GM21717 (cell line): ENCODE data around the gene OR5D14.

Source experiments
- ATAC-seq: cut with Tn5 transposase; IDR thresholded peaks from one replicate; pipeline ENCODE4 v1.9.1; 2021; ENCODE audit warnings: mild to moderate bottlenecking, moderate library complexity; ENCODE audit not compliant: unreplicated experiment

Gene OR5D14

GRCh38 chr11:55795256-55795655 is at the start of gene OR5D14:
OR5D14 (plus strand) TSS chr11:55795556; CDS start chr11:55795556, 0 bp downstream.
- no peak for ATAC-seq

GRCh38 chr11:55773138-55773537 is 22.2 kb upstream of the OR5D14 start, which contains the start of gene OR5D13:
OR5D13 (plus strand) TSS chr11:55773438; CDS start chr11:55773438, 0 bp downstream.
- no peak for ATAC-seq

GRCh38 chr11:55791606-55792005 is 3.8 kb upstream of the OR5D14 start:
- ATAC-seq, result no peak

DNA sequence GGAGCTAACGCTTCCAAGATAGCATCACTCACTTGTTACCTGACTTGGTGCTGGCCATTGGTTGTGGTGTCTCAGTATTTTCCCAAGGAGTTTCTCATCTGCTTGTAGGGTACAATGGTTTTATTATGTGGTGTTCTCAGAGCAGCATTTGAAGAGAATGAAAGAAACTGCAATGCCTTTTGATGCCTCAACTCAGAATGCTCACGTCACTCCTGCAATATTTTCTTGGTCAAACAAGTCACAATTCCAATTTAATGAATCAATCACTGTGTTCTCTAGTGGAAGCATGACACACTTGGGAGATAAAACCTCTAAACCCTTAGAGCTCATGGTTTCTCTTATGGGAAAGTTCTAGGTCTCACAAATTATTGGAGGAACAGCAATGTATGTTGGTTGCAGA is 2.0 kb upstream of the OR5D14 start:
- ATAC-seq, result no peak

- no peak for ATAC-seq
Observed at GRCh38 chr11:55806248-55806647, 10.9 kb downstream of the OR5D14 start.

DNA sequence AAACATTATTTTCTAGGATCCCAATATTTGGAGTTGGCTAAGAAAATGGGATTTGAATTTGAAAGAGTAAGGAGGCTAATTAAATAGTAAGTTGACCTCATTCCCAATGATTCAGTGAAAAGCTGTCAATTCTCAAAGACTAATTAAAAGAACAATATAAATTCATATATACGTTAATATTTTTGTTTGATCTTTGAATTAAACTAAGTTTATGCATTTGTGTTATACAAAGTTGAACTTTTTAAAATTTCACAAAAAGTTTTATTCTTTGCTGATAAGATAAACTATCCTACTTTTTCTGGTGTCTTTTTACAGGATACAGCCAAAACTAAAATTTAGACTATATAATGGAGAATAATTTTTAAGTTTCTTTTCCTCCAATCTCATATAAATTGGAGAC is 15.7 kb downstream of the OR5D14 start, which contains the start of gene OR5L1:
OR5L1 (plus strand) TSS at position 301 of the 400 bp plus-strand sequence. CDS start 100 bp downstream, outside the sequence.
- no peak for ATAC-seq

- no peak for ATAC-seq
Observed at GRCh38 chr11:55819330-55819729, 24.0 kb downstream of the OR5D14 start, which contains the start of gene OR5D18. OR5D18 (plus strand) TSS chr11:55819630; CDS start chr11:55819630, 0 bp downstream.

DNA sequence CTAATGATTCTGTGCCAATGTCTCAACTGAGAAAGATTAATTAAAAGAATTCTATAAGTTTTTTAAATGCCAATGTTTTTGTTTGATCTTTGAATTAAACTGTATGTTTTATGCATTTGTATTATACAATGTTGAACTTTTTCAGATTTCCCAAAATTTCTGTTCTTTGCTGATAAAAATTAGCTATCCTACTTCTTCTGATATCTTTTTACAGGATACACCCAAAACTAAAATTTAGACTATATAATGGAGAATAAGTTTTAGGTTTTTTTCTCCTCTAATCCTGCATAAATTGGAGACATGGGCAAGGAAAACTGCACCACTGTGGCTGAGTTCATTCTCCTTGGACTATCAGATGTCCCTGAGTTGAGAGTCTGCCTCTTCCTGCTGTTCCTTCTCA is 31.6 kb downstream of the OR5D14 start, which contains the start of gene OR5L2:
OR5L2 (plus strand) TSS at position 301 of the 400 bp plus-strand sequence; CDS start at position 301, 0 bp downstream.
- no peak for ATAC-seq

DNA sequence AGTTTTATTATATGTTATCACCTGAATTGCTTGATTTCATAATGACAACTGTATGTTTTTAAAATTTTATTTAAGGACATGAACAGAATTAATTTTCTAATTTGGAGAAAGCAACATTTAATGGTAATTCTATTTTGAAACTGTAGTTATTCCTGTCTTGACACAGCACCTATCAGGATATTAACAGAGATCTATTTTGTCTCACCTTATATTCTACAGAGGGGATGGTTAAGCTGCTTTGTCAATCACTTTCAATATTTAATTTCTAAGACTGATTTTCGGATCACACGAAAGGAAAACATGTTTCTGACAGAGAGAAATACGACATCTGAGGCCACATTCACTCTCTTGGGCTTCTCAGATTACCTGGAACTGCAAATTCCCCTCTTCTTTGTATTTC is 43.1 kb downstream of the OR5D14 start, which contains the start of gene OR5D16:
OR5D16 (plus strand) TSS at position 301 of the 400 bp plus-strand sequence; CDS start at position 301, 0 bp downstream.
- ATAC-seq, result no peak
